Activated CD8-positive, alpha-beta memory T cell treated with anti-CD3 and anti-CD28 coated beads, Interleukin-2, amount 50 U/mL, for 24 hours (primary cell): Measurements from ENCODE around the gene COL4A1.

ENCODE experiments used
- DNase-seq: peaks from one replicate; pipeline ENCODE4 v3.0.0-alpha.2; 2020; ENCODE audit errors: extremely low read depth

COL4A1 gene

GRCh38 chr13:110306960-110307766, at the start of gene COL4A1, which contains the start of gene COL4A2:
TSS of gene COL4A1 (minus strand) at chr13:110307157. CDS start at chr13:110307027, 130 bp downstream.
TSS of gene COL4A2 (plus strand) at chr13:110307284. CDS start at chr13:110307904, 620 bp downstream.
- no peak for DNase-seq

GRCh38 chr13:110356362-110356761, 49.4 kb upstream of the COL4A1 start:
- DNase-seq = no peak

GRCh38 chr13:110354715-110355473, 47.9 kb upstream of the COL4A1 start:
- no peak for DNase-seq

- no peak for DNase-seq
Measured at GRCh38 chr13:110354123-110354627, 47.2 kb upstream of the COL4A1 start.

GRCh38 chr13:110353339-110353977, 46.5 kb upstream of the COL4A1 start:
- DNase-seq = no peak

DNA sequence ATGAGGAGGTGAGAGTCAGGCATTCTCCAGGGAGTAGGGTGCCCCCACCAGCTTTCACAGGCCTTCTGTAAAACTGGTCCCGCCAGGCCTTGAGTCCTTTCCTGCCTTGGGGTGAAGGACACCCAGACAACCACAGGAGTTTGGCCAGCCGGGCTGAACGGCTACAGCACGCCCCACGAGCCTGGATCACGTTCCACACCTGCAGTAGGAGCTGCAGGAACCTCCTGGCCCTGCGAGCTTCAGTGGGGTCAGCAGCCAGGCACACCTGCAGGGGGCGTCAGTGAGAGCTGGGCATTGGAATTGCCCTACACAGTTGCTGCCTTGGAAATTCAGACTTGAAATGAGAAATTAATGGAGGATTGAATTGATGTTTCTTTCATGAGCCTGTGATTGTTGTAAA, 45.8 kb upstream of the COL4A1 start:
- DNase-seq = no peak

DNA sequence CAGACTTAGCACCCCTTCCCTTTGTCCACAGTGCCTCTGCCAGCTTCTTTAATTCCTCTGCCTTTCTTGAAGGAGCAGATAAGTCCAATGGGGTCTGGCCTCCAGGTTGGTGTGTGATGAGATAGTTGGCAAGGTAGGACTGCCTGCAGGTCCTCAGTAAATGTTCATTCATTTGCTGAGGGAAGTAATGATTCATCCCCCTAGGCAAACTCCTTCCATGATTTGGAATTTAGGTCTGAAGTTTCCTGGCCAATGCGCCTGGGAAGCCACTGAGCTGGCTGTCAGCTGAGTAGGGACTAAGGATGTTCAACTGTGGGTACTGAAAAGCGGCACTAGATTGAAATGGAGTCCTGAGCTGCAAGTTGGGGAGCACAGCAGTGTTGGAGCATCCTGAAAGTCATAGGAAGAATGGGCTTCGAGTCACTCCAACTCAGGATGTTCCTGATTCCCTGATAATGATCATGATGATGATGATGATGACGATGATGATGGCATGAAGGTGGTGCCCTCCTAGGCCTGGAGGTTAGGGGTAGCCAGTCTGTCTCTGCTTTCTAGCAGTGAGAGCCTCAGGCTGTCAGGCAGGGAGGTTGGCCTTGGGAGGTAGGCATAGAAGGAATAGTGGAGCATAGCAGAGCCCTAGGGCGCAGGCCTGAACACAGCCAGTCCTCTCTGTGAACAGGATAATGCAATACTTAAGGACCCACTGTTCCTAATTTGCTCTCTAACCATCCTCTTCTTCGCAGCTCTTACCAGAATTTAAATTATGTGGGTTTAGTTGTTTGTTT, 44.9 kb upstream of the COL4A1 start:
- no peak for DNase-seq

DNA sequence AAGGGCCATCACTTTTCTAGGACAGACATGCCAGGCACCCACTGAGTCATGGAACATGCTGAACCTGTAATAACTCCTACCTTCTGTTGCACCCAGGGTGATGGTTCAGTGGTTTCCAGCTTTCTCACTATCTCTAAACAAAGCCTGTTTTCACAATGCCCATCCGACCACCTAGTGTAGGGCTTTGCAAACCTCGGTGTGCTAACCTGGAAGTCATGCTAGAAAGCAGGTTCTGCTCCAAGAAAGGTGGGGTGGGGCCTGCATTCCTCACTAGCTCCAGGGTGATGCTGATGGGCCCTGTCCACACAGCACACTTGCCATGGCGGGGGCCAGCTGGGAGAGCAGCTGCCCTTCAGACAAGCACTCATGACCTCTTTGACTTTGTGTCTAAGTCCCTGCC, 43.6 kb upstream of the COL4A1 start:
- DNase-seq = no peak

DNA sequence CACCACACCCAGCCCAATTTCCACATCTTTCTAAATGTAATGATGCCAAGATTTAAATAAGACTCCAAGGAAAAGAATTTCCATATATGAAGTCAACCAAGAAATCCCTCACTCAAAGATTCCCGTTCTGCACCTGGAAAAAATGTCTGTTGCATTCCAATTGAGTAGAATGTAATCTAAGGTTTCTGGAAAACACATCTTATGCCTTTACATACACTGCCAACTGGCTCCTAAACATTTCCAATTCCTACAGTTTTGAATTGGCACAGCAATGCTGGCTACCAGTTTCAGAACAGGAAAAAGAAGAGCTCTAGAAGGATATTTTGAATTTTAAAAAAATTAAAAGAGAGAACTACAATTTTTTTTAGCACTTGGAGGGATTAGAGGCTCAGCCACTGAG, 43.1 kb upstream of the COL4A1 start:
- no peak for DNase-seq

GRCh38 chr13:110349239-110349638, 42.3 kb upstream of the COL4A1 start:
- no peak for DNase-seq

- DNase-seq = no peak
Measured at GRCh38 chr13:110348309-110349105, 41.5 kb upstream of the COL4A1 start.

- DNase-seq = no peak
Measured at GRCh38 chr13:110347535-110348308, 40.8 kb upstream of the COL4A1 start.

DNA sequence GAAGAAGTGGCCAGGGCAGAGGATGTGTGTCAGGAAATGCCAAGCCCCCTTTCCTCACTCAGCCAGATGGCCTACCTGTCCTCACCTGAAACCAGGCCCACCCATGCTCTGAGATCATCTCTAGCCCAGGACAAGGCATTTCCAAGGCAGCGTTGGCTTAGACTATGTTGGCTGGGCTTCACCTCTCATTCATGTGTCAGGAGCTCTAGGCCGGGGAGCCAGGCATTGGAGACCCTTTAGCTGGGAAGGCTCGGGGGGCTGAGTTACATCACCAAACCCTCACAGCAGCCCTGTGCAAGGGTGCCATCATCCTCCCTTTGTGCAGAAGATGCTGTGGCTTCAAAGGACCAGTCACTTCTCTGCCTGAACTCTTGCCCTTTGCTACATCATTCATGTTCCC, 40.1 kb upstream of the COL4A1 start:
- DNase-seq = no peak

GRCh38 chr13:110346661-110347067, 39.7 kb upstream of the COL4A1 start:
- no peak for DNase-seq

GRCh38 chr13:110345701-110346100, 38.7 kb upstream of the COL4A1 start:
- no peak for DNase-seq

GRCh38 chr13:110345266-110345665, 38.3 kb upstream of the COL4A1 start:
- DNase-seq = no peak

GRCh38 chr13:110344320-110344719, 37.4 kb upstream of the COL4A1 start:
- DNase-seq = no peak

DNA sequence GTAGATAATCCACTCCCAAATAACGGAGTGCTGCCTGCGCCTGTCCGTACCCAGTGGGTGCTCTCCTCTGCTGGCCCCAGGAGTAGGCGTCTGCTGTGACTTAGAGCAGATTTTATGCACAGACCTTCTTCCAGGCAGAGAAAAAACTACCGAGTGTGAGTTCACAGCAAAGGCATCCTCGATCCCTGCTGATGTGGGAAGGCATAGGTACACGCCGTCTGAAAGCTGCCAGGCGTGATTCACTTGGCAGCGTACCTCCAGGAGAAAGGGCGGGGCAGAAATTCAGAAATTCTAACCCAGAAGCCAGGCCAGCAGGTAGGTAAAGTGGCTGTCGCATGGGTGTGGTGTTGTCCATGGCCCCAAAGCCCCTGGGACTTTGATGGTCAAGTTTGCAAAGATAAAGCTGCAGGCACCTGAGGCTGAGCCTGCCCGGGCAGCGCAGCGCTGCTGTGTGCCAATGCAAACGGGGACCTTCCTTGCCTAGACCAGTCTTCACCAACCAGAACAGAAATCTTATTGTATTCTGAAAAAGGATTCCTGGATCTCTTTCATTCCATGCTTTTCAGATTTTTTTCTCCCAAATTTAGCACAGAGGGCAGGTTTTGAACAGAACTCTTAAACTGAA, 36.4 kb upstream of the COL4A1 start:
- no peak for DNase-seq

DNA sequence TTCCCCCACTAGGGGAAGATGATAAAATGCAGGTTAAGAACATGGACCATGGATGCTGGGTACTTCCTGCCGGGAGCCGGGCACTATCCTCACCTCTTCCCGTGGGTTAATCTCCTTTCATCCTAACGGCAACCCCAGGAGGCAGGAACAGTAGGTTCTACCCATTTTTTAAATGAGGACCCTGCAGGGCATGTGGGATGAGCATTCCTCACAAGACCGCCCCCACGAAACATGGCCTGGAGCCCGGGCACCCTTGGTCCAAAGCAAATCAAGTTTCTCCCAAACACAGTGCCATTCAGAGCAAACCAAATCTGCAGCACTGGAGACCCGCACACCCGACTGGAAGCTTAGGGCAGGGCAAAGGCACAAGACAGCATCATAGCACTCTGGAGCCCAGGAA, 35.5 kb upstream of the COL4A1 start:
- no peak for DNase-seq
